K562 (cell line): ENCODE results near the gene HAS3. TPM values are rescaled to one million over a fixed set of nuclear protein-coding genes. Genes with fewer than 3 reads are reported as not detected.

Source experiments
- ARNT ChIP-seq, 2 experiments: fragments of 450-650 bp; IDR thresholded peaks; 2 replicates each; pipeline ENCODE4 v1.6.1; 2016; ENCODE audit warnings: mild to moderate bottlenecking in 1 of 2
- BRD9 ChIP-seq: fragments of 450-650 bp; IDR thresholded peaks from 2 replicates; pipeline ENCODE4 v1.6.1; 2018; ENCODE audit warnings: low read depth; ENCODE audit not compliant: partially characterized antibody
- EGR1 ChIP-seq: fragments of 450-650 bp; conservative IDR thresholded peaks from 2 replicates; pipeline ENCODE4 v1.6.1; 2017; ENCODE audit warnings: mild to moderate bottlenecking
- FOXA1 ChIP-seq: fragments of 450-650 bp; IDR thresholded peaks from 2 replicates; pipeline ENCODE4 v1.6.1; 2016; ENCODE audit warnings: mild to moderate bottlenecking, borderline replicate concordance
- HNRNPK ChIP-seq: fragments of 200-400 bp; formaldehyde crosslinking; IDR thresholded peaks from one replicate; pipeline ENCODE4 v1.6.1; 2018; ENCODE audit warnings: mild to moderate bottlenecking, low read depth, low read length; ENCODE audit not compliant: poor library complexity, severe bottlenecking
- KDM5B ChIP-seq: fragments of 200-600 bp; sonication (generic); IDR thresholded peaks from 2 replicates; pipeline ENCODE4 v1.6.1; 2012; ENCODE audit warnings: low read depth, mild to moderate bottlenecking, moderate library complexity, low read length, control low read depth, inconsistent platforms; ENCODE audit not compliant: insufficient replicate concordance
- MNT ChIP-seq, 2 experiments: fragments of 450-650 bp; conservative IDR thresholded peaks; 2 replicates each; pipeline ENCODE4 v1.6.1; 2017; ENCODE audit warnings: mild to moderate bottlenecking in 2 of 2, moderate library complexity in 2 of 2
- MYNN ChIP-seq, 2 experiments: sonication (generic); formaldehyde crosslinking in 1 of 2; IDR thresholded peaks; 2 replicates each; pipeline versions ENCODE4 v1.5.0 to v1.6.1; 2016 to 2020; ENCODE audit warnings: antibody characterized with exemption in 1 of 2, missing genetic modification reagents in 1 of 2
- NFIC ChIP-seq: fragments of 450-650 bp; IDR thresholded peaks from 2 replicates; pipeline ENCODE4 v1.6.1; 2017; ENCODE audit warnings: mild to moderate bottlenecking, inconsistent platforms
- POLR2A ChIP-seq: fragments of 450-650 bp; conservative IDR thresholded peaks from 2 replicates; pipeline ENCODE4 v1.6.1; 2016
- SNIP1 ChIP-seq: fragments of 450-650 bp; IDR thresholded peaks from 2 replicates; pipeline ENCODE4 v1.7.1; 2017; ENCODE audit warnings: low read depth, mild to moderate bottlenecking
- SPI1 ChIP-seq: IDR thresholded peaks from 2 replicates; pipeline ENCODE4 v1.6.1; 2011; ENCODE audit warnings: low read depth, low read length, control low read depth, borderline replicate concordance
- THAP12 ChIP-seq: fragments of 250-450 bp; sonication (Bioruptor Pico); IDR thresholded peaks from 2 replicates; pipeline ENCODE4 v1.9.0; 2021; ENCODE audit warnings: mild to moderate bottlenecking, inconsistent platforms
- ZBTB7A ChIP-seq: IDR thresholded peaks from 2 replicates; pipeline ENCODE4 v1.6.1; 2011; ENCODE audit warnings: low read depth, mild to moderate bottlenecking, low read length, moderate library complexity, borderline replicate concordance; ENCODE audit not compliant: control insufficient read depth
- ZFP91 ChIP-seq: sonication (generic); formaldehyde crosslinking; IDR thresholded peaks from 2 replicates; pipeline ENCODE4 v1.8.0; 2022; ENCODE audit warnings: mild to moderate bottlenecking, missing genetic modification reagents
- ZNF274 ChIP-seq: IDR thresholded peaks from 2 replicates; pipeline ENCODE4 v1.6.1; 2011; ENCODE audit warnings: low read depth, mild to moderate bottlenecking, low read length, moderate library complexity, borderline replicate concordance
- ZNF436 ChIP-seq: fragments of 250-450, 450-650 bp; sonication (Bioruptor Pico); formaldehyde crosslinking; IDR thresholded peaks from 2 replicates; pipeline ENCODE4 v1.7.0; 2020; ENCODE audit warnings: mild to moderate bottlenecking
- polyA plus RNA-seq, 8 experiments: library from polyadenylated mRNA; depleted of rRNA in 4 of 8; stranded (reverse) in 5 of 8; unstranded in 3 of 8; fragments of >200 nt; fragmentation: Nextera tagmentation in 2 of 8; fragmentation: Illumina TruSeq in 1 of 8; extraction: Ambion mirVana in 2 of 8; extraction: Trizol in 1 of 8; gene quantifications; 2 replicates each; pipeline versions ENCODE4 v1.2.1 to v1.2.3, GENCODE V29; 2011 to 2014; ENCODE audit warnings: inconsistent platforms in 1 of 8, missing spikeins in 1 of 8
- total RNA-seq, 7 experiments: library from RNA; depleted of rRNA in 6 of 7; stranded (reverse); fragments of >200 nt in 6 of 7; fragmentation: Illumina TruSeq in 2 of 7; extraction: Trizol in 2 of 7; gene quantifications; 2 replicates each; pipeline versions ENCODE4 v1.2.1 to v1.2.3, GENCODE V29; 2011 to 2021; ENCODE audit warnings: low replicate concordance in 1 of 7

Gene HAS3
- total and polyA plus RNA-seq, 9 of the 15 experiments (the other 6 are each of a cell fraction or from before 2014, with no cell fraction given) = 0.04 to 0.33 (median 0.13) TPM; not detected in 1

GRCh38 chr16:69131167-69131838 lies 25.9 kb downstream of the HAS3 start (continued):
- TF ChIP-seq MNT (conservative IDR thresholded peaks at IDR 0.05) = 0 out of 4 replicates have a peak, but pooled peaks of 1 of the 2 experiments have one; percentile 21
- TF ChIP-seq ARNT (IDR thresholded peaks at IDR 0.05) = peak in 1 of 2 experiments; percentile 61; a peak in 1 of 4 replicates
- TF ChIP-seq SNIP1 = 0 out of 2 replicates have a peak, but pooled peaks have one; percentile 49
- TF ChIP-seq MYNN (IDR thresholded peaks at IDR 0.05) = peak; percentile 68; the same call in 1 of the 2 replicates
- TF ChIP-seq MYNN (CRISPR knock-in tag; IDR thresholded peaks at IDR 0.05) = no peak
- TF ChIP-seq THAP12 (CRISPR knock-in tag) = no peak
- TF ChIP-seq BRD9 = no peak
- peak; percentile 89 for TF ChIP-seq SPI1
- TF ChIP-seq KDM5B = peak; percentile 9
- no peak for TF ChIP-seq HNRNPK
- no peak for TF ChIP-seq ZNF436
- TF ChIP-seq ZBTB7A = peak; percentile 53; the same call in 1 of the 2 replicates
- TF ChIP-seq ZFP91 (CRISPR knock-in tag) = no peak
- TF ChIP-seq ZNF274 = no peak
- no peak for TF ChIP-seq NFIC
- no peak for TF ChIP-seq FOXA1
- TF ChIP-seq EGR1 = peak; percentile 76
- no peak for TF ChIP-seq POLR2A
